Left colon (tissue), 2 donors: ENCODE results near the gene PAX6. TPM values are rescaled to one million over a fixed set of nuclear protein-coding genes. Genes with fewer than 3 reads are reported as not detected.

Experiments
- ATAC-seq: fragments of 200-7000 bp; cut with Tn5 transposase; one replicate; pipeline ENCODE4 v1.9.1; 2020; ENCODE audit warnings: mild to moderate bottlenecking, moderate library complexity
- DNase-seq, 2 donors: peaks; one replicate each; pipeline ENCODE4 v3.0.0-alpha.2; 2020
- intact Hi-C, 2 donors: fragments of 100-400 bp; cut with DNase I in 1 of 2; cut with micrococcal nuclease in 1 of 2; formaldehyde crosslinking; loops; one replicate each; pipeline versions ENCODE4 v1.11.2 to v1.14.0; 2022; cut with DNase I, micrococcal nuclease
- total RNA-seq, 2 donors: library from RNA; stranded (reverse); fragmentation: NEBNext Ultra II Directional; extraction: Animal tissue kit (Norgen Biotek cat#: 25700); gene quantifications; one replicate each; pipeline ENCODE4 v1.2.1, GENCODE V29; 2021
- donor health status: DM: no; HTN: no; CAD: no.
- donor health status: DM: yes; HTN: yes; CAD: no.

PAX6 gene
- total RNA-seq, 2 donors from 2014 or later, result 1.5 to 1.8 TPM

DNA sequence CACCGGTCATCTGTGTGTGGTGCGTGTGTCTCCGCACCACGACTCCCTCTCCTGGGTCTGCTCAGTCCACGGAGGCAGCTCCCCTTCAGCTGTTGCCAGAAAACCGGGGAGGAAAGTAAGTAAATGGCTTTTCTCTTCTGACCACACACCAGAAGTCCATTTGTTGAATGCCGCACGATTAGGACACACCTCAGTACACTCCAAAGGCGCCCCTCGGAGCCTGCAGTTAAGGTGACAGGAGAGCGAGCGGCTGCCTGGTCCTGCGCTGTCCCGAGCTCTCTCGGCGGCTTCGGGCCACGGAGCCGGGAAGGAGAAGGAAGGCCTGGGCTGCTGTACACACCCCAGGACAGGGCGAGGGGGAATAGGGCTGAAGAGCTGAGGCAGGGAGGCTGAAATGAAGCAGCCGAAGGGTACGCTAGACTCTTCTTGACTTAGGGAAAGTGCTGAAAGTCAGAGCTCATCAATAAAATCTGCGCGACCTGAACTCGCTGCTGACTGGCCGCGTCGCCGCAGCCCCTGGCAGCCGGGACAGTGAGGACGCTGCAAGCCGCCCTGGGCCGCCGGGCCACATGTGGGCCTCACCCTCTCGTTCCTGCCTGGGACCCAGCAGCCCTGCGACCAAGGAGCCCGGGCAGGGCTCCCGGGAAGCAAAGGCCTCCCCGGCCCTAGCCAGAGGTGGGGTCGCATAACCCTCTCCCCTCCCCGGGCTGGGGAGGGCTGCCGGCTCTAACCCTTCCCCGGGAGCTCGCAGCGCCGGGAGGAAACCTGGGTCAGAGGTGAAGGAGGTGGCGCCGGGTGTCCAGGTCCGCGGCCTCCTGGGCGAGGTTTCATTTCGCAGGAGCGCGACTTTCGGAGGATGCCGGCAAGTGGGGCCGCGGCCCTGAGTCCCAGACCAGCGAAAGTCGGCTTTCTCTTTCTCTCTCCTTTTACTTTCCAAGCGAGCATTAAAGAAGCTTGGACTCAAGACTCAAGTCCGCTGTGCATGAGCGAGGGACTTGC, 1.6 kb upstream of the PAX6 start:
- no peak for DNase-seq
- intact Hi-C loops, result no loop called here
- ATAC-seq, result no peak

DNA sequence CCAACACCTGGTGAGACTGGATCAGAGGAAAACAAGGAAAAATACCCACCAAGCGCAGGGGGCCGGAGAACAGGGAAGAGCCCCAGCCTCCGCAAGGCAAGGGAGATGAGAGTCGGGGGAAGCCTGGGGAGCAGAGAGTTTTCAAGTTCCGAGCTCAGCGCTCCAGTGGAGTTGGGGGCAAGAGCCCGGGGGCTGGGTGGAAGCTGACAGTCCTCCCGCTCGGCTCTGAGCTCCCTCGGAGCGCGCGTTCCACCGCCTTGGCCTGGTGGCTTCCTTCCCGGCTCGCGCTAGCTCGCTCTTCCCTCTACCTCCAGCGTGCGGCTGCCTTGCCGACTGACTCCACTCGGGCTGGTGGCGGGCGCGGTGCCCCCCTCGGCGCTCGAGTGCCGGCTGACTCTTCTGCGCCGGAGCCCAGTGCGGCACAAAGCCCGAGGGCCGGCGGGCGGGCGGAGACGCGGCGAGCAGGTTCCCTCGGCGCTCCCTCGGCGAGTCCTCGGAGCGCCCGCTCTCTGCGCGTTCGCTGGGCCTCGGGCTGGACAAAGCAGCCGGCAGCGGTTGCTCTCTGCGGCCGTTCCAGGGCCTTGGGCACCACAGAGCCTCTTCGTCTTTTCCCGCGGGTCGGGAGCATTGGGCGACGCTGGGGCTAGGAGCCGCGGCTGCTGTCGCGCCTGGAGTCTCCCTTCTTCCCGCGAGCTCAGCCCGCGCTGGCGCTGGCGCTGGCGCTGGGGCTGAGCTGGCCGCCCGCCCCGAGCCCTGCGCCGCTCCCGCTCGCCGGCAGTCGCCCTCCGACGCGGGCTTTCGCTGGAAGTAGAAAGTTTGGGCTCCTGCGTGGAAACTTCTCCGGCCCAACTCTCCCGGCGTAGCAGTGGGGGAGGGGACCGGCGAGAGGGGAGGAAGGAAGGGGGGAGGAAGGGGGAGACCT, 1.0 kb downstream of the PAX6 start:
- ATAC-seq (peak; percentile 39), DNase-seq (no peak)
- intact Hi-C loops, result no loop called here

DNA sequence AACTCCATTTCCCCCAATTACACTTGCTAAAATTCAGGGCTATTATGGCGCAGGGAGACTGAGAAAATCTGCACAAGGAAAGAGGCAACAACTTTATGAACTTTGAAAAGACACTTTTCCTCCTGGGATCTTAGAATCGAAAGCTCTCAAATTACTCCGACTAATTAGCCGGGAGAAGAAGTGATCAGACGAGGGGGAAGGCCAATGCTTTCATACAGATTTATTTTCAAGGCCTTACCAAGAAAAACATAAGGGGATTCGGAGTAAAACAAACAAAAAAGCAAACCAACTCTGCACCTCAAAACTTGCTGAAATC, 1.6 kb downstream of the PAX6 start:
- intact Hi-C loops, result no loop called here
- no peak for DNase-seq
- ATAC-seq, result no peak

DNA sequence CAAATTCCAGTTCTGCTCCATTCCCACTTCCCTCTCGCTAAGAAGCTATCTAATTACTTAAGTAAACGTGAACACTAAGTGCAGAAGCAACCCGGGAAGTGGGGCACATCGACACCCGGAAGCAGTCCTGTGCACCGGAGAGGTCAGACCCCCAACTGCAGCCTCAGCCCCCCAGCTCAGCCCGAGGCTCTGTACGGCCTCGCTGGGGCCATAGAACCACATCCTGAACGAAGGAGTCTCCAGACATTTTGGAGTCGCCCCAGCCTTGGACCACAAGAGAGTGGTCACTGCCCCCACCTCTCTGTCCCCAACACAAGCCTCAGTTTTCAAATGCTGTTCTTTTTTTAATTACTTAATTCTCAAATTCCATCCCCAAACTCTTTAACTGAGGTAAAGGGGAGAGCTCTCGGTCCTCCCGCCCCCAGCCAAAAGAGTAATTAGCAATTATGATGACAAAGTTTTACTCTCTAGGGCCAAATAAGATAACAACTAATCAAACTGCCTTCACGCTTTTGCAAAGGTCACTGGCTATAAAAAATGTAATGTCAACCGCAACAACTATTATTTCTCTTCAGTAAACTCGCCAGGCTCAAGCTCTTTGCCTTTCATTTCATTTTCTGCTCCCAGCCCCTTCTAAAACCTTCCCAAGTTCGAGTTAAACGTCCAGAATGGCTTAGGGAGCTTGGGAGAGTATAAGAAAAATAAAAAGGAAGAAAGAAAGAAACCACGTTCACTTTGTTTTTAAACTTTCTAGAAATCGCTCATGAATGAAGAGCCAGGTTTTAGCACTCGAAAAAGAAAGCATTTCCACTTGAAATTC, 2.2 kb downstream of the PAX6 start:
- intact Hi-C loops, result no loop called here

DNA sequence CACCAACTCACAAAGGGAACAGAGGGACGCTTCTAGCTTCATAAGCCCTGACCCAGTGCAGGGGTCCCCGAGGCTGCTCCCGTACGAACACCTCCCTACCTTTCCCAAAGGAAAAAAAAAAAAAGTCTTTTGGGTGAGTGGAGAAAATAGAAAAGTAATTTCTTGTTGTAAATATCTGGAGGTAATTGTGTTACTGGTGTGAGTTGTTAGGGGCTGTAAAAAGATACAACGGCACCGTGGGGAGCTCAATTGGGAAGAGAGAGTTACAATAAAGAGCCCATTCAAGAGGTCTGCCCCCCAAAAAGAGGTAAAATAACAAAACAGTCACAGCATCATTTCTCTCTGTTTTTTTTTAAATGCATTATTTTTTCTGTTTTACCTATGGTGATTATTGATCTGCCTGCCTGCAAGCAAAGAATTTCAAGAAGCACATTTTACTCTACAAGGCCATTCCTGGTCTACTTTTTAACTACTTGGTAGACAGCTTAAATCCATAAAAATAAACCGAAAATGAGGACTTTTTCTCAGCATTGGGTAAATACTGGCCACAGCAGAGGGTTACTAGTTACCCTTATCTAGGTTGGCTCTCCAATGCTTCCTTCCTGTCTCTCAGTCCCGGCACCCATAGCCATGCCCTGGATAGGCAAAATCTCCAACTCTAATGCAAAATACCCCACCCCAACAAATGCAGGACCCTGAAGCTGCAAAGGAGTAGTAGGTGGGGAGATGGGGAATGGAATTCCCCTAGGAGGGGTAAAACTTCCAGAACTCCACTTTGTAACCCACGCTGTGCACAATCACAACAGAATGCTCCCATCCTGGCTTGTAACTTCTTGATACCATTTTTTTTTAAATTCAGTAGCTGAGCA, 3.1 kb downstream of the PAX6 start:
- no peak for DNase-seq
- intact Hi-C loops, result no loop called here
- no peak for ATAC-seq

More for the DNA sequence above, 2.2 kb downstream of the PAX6 start:
- ATAC-seq, result no peak
- DNase-seq, result no peak

DNA sequence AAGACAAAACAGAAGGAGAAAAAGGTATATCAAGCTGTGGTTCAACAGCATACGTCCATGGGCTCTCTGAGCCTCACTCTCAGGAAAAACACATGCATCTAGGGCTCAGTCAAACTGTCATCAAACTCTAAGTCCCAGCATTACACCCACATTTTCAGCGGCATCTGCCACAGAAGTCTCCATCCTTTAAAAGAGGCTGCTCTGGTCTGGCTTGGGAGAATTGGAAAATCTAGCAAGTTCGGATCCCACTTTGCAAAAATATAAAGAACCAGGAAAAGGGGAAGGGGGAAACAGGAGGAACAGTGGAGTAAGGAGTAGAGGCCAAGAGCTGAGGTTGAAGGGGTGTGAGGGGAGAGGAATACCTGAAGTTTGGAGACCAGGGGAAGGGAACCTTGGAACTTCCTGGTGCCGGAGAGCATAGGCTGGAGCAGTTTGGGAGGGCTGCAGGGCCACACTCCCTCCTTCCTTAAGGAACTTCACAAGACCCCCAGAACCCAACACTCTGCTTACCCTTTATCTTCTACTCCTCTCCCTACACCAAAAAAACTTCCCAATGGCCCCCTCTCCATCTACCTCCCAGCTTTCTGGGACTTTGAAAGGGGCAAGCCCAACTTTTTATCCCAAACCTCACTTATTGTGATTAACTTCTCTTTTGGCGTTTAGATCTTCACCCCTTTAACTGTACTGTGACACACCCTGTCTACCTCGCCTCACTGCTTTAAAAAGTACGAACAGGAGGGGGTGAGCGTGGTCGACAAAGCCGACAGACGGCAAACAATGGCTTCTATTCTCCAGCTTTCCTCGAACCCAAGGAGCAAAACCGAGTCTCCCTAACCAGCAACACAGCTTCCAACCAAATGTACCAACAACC, 4.0 kb downstream of the PAX6 start:
- ATAC-seq (no peak), DNase-seq (no peak)
- intact Hi-C loops, result no loop called here

DNA sequence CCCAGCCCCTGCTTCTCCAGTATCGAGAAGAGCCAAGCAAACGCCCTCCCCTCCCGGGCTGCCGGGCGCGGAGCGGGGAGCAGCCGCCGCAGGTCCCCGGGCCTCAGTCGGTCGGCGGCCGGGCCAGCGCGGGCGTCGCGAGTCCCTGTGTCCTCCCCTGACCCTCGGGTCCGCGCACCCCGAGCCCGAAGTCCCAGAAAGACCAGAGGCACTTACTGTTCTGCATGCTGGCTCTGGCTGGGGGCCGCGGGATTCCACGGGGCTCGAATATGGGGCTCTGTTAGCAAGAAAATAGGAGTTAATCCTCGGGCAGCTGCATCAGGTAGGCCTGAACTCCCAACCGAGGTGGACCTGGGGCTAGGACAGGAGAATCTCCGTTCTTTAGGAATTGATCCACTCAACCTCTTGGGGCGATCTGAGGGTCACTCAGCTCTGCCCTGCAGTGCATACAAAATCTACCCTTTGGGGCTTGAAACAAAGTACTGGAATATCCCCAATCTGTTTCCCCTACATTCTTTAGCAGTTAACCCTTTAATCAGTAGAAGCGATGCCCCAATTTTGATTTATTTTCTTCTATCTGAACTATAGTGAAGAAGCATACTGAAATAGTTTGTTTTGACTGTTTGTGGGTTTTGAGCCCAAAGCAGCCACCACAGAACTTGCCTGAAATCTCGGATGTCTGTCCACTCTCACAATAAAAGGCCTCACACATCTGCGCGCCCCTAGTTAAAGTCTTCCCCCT, 4.8 kb downstream of the PAX6 start:
- DNase-seq (no peak), ATAC-seq (no peak)
- intact Hi-C loops, result no loop called here

DNA sequence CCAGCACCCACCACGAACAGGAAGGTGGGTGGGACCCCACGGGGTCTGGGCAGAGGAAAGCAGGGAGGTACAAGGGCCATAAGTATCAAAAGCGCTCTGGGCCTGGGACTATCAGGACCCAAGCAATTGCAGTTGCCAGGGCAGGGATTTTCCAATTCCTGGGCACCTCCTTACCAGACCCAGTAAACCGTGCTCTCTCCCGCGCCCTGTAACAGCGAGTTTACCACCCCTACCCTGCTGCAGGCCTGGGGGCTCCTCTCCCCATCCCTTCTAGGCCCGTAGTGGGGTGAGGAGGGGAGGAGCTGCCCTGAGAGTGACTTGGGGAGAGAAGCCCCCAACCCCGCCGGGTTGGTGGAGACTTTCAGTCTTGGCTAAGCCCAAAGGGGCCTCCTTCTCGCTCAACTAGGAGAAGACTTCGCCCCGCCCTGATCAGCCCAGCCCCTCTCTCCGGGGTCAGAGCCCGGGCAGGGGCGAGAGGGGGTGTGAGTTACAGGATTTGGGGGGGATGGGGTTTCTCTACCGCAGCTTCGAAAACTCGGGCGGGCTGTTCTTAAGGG, 5.4 kb downstream of the PAX6 start:
- ATAC-seq (no peak), DNase-seq (no peak)
- intact Hi-C loops, result no loop called here

DNA sequence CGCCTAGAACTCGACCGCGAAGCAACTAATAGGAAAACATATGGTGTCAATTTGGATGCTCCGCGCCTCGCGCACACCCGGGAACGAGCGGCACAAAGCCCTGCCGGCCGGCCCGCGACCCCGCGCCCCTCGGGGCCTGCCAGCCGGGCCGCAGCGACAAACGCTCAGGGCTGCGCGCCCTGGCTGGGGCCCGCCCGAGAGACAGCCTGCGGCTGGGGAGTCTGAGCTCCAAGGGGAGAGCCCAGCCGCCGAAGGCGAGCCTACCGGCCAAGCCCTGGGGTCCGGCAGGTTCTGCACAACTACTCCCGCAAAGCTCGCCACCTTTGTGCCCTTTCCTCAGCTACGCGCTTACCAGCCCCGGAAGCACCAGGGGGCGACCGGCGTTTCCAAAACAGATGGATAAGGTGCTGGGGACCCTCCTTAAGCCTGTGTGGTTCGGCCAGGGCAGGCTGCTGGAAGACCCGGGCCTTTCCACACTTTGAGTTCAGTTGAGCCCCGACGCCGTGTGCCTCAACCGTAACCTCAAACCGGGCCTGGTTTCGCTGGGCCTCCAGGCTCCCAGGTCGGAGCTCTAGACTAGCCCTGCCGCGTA, 6.0 kb downstream of the PAX6 start:
- no peak for DNase-seq
- no peak for ATAC-seq
- intact Hi-C loops, result no loop called here

DNA sequence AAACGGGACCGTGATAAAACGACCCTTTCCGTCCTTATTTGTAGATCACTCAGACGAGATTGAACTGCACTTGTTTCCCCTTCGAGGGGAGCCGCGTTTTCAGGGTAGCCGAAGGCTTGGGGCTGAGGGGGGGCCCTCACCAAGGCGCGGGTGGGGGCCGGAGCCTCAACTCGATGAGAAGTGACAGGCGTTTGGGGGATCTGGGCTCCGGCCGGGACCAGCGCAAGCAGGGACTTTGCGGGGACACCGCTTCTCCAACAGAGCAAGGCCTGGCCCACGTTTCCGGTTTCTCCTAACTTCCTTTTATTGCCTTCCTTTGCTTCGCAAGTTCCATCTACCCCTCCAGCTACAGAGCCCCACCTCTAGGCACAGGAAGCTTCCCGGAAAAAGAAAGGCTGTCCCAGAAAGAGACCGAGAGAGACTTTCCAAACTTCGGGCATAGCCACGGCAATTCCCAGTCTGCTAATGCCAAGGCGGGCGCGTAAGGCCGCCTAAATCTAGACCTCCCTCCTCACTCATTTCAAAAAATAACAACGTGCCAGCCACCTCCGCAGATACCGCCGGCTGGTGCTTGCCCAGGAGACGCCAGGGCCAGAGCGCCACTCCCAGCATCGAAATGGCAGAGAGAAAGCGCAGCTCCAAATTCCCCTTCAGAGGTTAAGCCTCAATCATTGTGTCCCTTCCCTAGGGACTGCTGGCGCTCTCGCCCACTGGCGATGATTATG, 6.6 kb downstream of the PAX6 start:
- intact Hi-C loops, result no loop called here
- ATAC-seq, result no peak
- no peak for DNase-seq

DNA sequence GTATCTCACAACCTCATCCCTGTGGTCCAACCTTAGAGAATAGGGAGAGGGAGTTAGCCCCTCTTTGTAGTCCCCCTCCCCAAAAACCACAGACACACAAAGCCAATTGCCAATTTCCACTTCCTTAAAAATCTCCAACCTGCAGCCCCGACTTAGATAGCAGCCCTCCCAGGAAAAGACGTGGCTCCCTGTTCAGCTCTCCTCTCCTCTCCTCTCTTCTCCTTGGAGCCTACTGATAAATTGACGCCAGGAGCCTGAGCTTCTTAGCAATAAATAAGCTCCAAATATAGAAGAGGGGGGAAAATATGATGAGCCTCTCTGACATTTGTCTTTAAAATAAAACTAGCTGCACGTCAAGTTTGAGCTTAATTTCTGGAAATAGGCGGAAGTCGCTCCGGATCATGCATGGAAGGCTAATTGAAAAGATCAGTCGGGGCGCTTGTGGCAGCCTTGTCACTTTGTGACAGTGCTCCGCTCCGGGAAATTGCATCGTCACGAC, 7.3 kb downstream of the PAX6 start:
- ATAC-seq (no peak), DNase-seq (no peak)

DNA sequence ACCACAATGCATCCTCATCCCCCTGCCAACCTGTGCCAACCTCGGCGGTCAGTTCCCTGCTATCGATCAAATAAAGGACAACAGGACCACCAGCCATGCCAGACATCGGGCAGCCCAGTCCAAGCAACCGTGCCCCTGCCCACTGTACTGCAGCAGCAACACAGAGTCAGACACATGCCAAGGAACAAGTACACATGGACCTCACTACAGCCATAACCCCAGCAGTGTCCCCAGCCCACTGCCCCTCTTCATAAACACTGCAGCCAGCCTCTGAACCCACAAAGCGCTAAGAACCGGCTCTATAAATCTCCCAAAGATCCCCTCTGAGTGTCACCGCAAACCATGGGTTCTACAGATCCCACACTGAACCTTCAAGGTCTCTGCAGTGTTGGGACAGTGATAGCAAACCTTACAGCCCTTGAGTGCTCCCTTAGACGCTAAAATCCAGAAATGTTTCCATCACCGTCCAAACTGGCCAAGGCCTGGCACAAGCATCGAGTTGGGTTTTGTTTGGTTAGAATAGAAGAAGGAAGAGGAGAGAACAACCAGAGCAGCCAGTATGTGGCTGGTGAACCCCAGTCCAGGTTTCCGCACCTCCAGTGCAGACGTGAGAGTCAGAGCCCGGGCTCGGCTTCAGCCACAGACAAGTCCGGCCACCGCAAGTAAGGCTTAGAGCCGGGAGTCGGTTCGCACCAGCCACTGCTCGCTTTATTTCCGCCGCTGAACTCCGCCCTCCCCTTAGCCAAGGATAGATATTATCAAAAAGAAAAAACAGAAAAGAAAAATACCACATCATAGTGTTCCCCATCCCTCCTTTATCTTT, 7.9 kb downstream of the PAX6 start:
- DNase-seq (no peak), ATAC-seq (no peak)
- intact Hi-C loops, result no loop called here

More for the DNA sequence above, 7.3 kb downstream of the PAX6 start:
- intact Hi-C loops, result no loop called here

DNA sequence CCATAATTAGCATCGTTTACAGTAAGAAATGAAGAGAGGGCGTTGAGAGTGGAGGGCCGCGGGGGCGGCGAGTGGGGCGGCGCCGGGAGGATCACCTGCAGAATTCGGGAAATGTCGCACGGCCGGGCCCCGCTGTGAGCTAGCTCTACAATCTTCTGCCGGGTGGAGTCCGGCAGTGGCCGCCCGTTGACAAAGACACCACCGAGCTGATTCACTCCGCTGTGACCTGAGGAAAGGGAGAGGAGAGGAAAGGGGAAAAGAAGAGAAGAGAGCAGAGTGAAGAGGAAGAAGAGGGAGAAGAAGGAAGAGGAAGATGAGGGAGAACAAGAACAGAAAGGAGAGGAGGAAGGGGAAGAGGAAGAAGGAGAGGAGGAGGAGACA, 8.5 kb downstream of the PAX6 start:
- ATAC-seq (no peak), DNase-seq (no peak)
- intact Hi-C loops, result no loop called here

DNA sequence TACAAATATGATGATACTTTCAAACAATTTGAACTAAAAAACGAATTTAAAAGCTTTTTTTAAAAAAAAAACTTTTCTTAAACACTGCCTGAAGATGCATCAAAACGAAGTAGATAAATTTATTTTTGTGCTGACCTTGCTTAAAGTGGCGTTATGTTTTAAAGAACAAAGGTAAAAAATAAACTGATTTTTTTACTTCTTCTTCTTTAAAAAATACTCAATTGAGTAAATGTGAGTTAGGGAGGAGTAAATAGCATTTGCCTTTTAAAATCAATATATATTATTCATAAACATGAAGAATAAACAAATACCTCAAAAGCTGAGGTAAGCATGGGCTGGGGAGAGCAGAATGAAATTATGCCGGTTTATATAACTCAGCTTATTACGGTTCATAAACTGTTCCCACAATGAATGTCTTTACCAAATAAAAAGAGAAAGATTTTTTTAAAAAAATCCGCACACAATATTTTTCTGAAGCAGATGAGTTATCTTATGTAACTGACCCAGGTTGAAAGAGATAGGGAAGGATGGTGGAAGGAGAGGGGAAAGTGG, 9.0 kb downstream of the PAX6 start:
- ATAC-seq (no peak), DNase-seq (no peak)
- intact Hi-C loops, result no loop called here
